HL-60/S4 treated with phorbol 12-myristate 13-acetate at 8.2 ng/mL for 4 days and 3 days (cell line): ENCODE measurements around the gene RAP2B.

Source experiments
- in situ Hi-C: fragments of 300-500 bp; cut with MboI; formaldehyde crosslinking; loops from 2 replicates; pipeline ENCODE4 v1.15.0; 2022; ENCODE audit warnings: low sequenced_read_pairs

The RAP2B gene

DNA sequence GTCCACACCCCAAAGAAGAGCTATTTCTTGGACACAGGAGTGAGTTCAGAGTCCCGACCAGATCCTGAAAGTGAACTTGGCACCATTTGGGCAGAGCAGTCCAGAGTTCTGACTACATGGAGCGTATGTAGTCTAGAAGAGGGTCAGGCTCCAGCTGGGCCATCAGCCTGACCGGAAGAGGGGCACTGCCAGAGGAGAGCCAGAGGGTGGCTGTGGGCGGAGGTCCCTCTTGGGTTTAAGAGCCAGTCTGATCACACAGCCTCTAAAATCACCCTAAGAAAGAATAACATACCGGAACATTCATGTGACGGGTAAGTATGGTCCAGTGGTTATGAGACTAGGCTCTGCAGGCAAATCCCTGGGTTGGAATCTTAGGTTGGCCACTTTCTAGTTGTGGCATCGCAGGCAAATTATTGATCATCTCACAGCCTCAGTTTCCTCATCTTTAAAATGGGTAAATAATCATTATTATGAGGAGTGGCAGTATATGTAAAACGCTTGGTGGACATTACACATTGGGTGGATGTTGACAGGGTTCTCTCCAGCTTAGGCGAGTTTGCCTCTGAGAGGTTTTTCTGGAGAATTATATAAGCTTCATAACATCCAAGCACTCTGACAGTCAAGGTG, 2.1 kb upstream of the RAP2B start:
- in situ Hi-C loops: no loop called here

GRCh38 chr3:153160451-153161137, 1.4 kb upstream of the RAP2B start:
- in situ Hi-C loops: no loop called here

- in situ Hi-C loops: no loop called here
Observed at GRCh38 chr3:153161138-153161713, 800 bp upstream of the RAP2B start.

GRCh38 chr3:153162513-153163392, 727 bp downstream of the RAP2B start:
- in situ Hi-C loops: no loop called here

DNA sequence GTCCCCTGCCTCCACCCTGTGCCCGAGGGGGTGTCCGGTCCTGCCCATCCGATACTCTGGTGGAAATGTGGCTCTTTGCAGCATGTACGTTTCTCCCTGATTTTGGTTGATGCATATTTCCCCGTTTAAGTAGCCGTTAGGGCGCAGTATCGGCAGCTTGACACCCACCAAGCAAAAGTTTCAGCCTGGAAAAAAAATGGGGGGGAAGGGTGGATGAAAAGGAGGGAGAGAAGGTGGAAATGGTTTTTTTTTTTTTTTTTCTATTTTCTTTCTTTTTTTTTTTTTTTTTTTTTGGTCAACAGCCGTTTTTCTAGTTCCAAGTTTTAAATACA, 1.3 kb downstream of the RAP2B start:
- in situ Hi-C loops: no loop called here

- in situ Hi-C loops: no loop called here
Observed at GRCh38 chr3:153163756-153164550, 1.9 kb downstream of the RAP2B start.

DNA sequence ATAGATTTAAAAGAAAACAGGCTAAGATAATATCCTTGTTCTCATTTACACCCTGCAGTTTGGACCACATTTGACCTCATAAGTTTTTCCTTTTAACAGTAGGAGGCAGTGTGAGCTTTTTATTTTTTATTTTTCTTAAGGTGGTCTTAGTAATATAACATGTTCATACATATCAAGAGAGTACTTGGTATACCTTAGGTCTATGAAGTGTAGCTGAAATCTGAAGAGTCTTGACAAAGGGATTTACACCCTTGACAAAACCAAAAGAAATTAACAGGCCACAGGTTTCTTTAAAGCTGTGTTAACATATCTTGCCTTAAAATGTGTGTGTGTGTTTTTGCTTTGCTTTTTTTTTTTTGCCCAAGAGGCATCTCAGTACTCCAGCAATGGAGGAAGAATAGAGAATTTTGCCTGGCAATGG, 3.2 kb downstream of the RAP2B start:
- in situ Hi-C loops: no loop called here

GRCh38 chr3:153166206-153166605, 4.2 kb downstream of the RAP2B start:
- in situ Hi-C loops: no loop called here

DNA sequence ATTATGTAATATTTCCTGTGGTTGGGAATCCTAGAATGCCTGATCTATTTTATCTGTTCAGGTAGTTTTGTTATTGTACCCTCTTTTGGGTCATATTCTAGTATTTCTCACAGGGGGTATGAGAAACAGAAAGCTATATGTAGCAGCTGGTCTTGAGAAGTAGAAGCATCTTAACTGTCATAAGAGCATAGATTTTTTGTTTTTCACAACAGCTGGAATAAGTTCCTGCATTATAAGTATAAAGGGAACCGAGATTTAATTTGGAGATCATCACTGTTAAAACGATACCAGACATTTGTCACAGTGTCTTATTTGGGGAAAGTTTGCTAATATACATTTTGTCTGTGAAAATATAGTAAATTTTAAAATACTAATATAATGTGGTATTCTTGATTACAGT, 4.8 kb downstream of the RAP2B start:
- in situ Hi-C loops: no loop called here

GRCh38 chr3:153169793-153170383, 7.9 kb downstream of the RAP2B start:
- in situ Hi-C loops: no loop called here

DNA sequence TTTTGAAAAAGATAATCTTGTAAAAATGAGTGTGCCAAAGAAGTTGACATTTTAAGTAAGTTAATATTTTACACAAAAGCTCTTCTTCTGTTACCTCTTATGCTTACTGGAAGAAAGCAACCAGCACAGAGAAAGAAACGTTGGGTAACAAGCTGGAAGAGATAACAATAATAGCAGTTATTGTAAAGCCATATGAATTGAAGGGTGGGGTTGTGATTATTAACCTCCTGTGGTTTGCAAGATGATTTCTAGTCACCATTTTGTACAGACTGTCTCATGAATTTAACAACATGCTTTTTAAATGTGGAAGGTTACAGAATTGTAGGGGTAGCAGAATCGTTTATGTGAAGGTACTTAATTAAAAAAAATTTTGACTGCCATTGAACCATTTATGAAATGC, 9.2 kb downstream of the RAP2B start:
- in situ Hi-C loops: no loop called here

GRCh38 chr3:153171918-153172317, 9.9 kb downstream of the RAP2B start:
- in situ Hi-C loops: no loop called here

- in situ Hi-C loops: no loop called here
Observed at GRCh38 chr3:153172796-153173757, 11.1 kb downstream of the RAP2B start.

- in situ Hi-C loops: no loop called here
Observed at GRCh38 chr3:153173758-153174516, 11.9 kb downstream of the RAP2B start.

DNA sequence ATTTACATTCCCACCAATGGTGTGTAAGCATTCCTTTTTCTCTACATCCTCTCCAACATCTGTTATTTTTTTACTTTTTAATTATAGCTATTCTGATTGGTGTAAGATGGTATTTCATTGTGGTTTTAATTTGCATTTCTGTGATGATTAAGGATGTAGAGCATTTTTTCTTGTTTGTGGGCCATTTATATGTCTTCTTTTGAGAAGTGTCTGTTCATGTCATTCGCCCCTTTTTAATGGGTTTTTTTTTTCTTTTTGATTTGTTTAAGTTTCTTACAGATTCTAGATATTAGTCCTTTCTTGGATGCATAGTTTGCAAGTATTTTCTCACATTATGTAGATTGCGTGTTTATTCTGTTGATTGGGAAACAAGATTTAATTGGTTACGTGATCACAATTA, 14.2 kb downstream of the RAP2B start:
- in situ Hi-C loops: no loop called here

DNA sequence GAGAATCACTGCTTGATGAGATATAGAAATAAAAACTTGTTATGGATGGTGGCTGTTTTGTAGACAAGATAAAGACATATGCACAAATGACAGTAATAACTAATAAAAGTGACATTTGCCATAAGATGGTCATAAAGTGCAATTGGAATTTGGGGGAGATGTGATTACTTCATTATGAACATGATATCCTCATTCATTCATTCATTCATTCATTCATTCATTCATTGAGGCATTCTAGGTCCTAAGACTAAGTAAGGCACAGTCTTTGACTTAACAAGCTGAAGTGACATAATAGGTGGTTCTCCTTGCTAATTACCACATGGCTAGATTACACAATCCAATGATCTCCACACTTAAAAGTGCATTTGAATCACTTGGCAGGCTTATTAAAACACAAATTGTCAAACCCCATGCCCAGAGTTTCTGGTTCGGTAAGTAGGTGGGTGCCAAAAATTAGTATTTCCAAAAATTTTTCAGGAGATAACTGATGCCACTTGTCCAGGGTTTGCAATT, 18.9 kb downstream of the RAP2B start:
- in situ Hi-C loops: no loop called here

- in situ Hi-C loops: no loop called here
Observed at GRCh38 chr3:153182501-153183293, 20.7 kb downstream of the RAP2B start.

GRCh38 chr3:153190923-153191322, 28.9 kb downstream of the RAP2B start:
- in situ Hi-C loops: no loop called here
